Activated T-cell treated with anti-CD3 and anti-CD28 coated beads, Interleukin-2, amount 50 U/mL, for 72 hours (primary cell): ENCODE results near the gene LDB1. TPM values are rescaled to one million over a fixed set of nuclear protein-coding genes. Genes with fewer than 3 reads are reported as not detected.

Source experiments
- ATAC-seq, 2 donors: fragments of 150-1000 bp; cut with Tn5 transposase; replicated peaks in 1 of 2; 2 replicates each; pipeline ENCODE4 v1.10.0; 2021; ENCODE audit warnings: moderate library complexity in 2 of 2, mild to moderate bottlenecking in 1 of 2
- DNase-seq, 2 donors: peaks; one replicate each; pipeline ENCODE4 v3.0.0; 2021 to 2022; ENCODE audit warnings: mixed read lengths in 1 of 2
- H3K27ac Mint-ChIP-seq: one replicate; pipeline ENCODE4 v1.8.0; 2022; ENCODE audit warnings: mild to moderate bottlenecking, moderate library complexity, mixed read lengths
- H3K27me3 Mint-ChIP-seq: one replicate; pipeline ENCODE4 v1.8.0; 2022; ENCODE audit warnings: low read depth, mixed read lengths
- H3K36me3 Mint-ChIP-seq, 2 donors: one replicate each; pipeline ENCODE4 v1.8.0; 2022; ENCODE audit warnings: mixed read lengths in 2 of 2, mild to moderate bottlenecking in 1 of 2; ENCODE audit not compliant: insufficient read depth in 2 of 2
- H3K4me1 Mint-ChIP-seq: one replicate; pipeline ENCODE4 v1.8.0; 2022; ENCODE audit warnings: low read depth, mixed read lengths
- H3K4me3 Mint-ChIP-seq, 2 donors: one replicate each; pipeline ENCODE4 v1.8.0; 2022; ENCODE audit warnings: mild to moderate bottlenecking in 2 of 2, mixed read lengths in 2 of 2, moderate library complexity in 2 of 2
- H3K9me3 Mint-ChIP-seq, 2 donors: one replicate each; pipeline ENCODE4 v1.8.0; 2022; ENCODE audit warnings: mixed read lengths in 2 of 2
- total RNA-seq, 2 donors: library from RNA; stranded (reverse); gene quantifications; one replicate each; pipeline ENCODE4 v1.2.3, GENCODE V29; 2022

LDB1 gene
- total RNA-seq, 2 donors from 2014 or later, result 65.1 to 71.2 TPM

- H3K36me3 Mint-ChIP-seq, result peaks cover 4 to 12% of the 10 kb centered on the region in 2 donors
- H3K4me3 Mint-ChIP-seq, result peak overlapping the region; percentile 82 to 97
Measured at GRCh38 chr10:102131286-102132170, 11.4 kb upstream of the LDB1 start.

GRCh38 chr10:102123223-102123622, 3.1 kb upstream of the LDB1 start:
- peaks cover 0 to 1% of the 10 kb centered on the region in 2 donors for H3K36me3 Mint-ChIP-seq
- no peaks in the 10 kb centered on the region for H3K27me3 Mint-ChIP-seq
- H3K4me1 Mint-ChIP-seq, result peaks cover 25% of the 10 kb centered on the region
- no peaks in the 10 kb centered on the region for H3K9me3 Mint-ChIP-seq
- ATAC-seq (no peak), DNase-seq (no peak)
- no peak overlapping the region for H3K4me3 Mint-ChIP-seq
- H3K27ac Mint-ChIP-seq, result no peak overlapping the region

More at GRCh38 chr10:102131286-102132170, 11.4 kb upstream of the LDB1 start:
- Mint-ChIP-seq H3K4me1 (peaks cover 30% of the 10 kb centered on the region), H3K27me3 (no peaks in the 10 kb centered on the region), H3K9me3 (no peaks in the 10 kb centered on the region), H3K27ac (peak overlapping the region; percentile 86)
- ATAC-seq (no peak), DNase-seq (no peak)

GRCh38 chr10:102122450-102122849, 2.3 kb upstream of the LDB1 start:
- no peak for DNase-seq
- no peak overlapping the region for H3K27ac Mint-ChIP-seq
- H3K9me3 Mint-ChIP-seq, result no peaks in the 10 kb centered on the region
- H3K27me3 Mint-ChIP-seq, result no peaks in the 10 kb centered on the region
- peaks cover 0 to 1% of the 10 kb centered on the region in 2 donors for H3K36me3 Mint-ChIP-seq
- peak overlapping the region in 1 of 2 donors; percentile 3 for H3K4me3 Mint-ChIP-seq
- no peak for ATAC-seq
- peaks cover 33% of the 10 kb centered on the region for H3K4me1 Mint-ChIP-seq

GRCh38 chr10:102121739-102122372, 1.7 kb upstream of the LDB1 start:
- no peaks in the 10 kb centered on the region for H3K9me3 Mint-ChIP-seq
- peak overlapping the region; percentile 96 for H3K4me3 Mint-ChIP-seq
- peaks cover 0 to 1% of the 10 kb centered on the region in 2 donors for H3K36me3 Mint-ChIP-seq

GRCh38 chr10:102120991-102121738, 997 bp upstream of the LDB1 start:
- H3K27ac Mint-ChIP-seq, result peak overlapping the region; percentile 90
- no peak for ATAC-seq
- H3K27me3 Mint-ChIP-seq, result no peaks in the 10 kb centered on the region
- peak overlapping the region; percentile 96 for H3K4me3 Mint-ChIP-seq
- no peaks in the 10 kb centered on the region for H3K9me3 Mint-ChIP-seq
- H3K36me3 Mint-ChIP-seq, result peaks cover 0 to 1% of the 10 kb centered on the region in 2 donors
- peaks cover 46% of the 10 kb centered on the region for H3K4me1 Mint-ChIP-seq
- DNase-seq, result peak in 1 of 2 donors; percentile 22

More at GRCh38 chr10:102121739-102122372, 1.7 kb upstream of the LDB1 start:
- no peak overlapping the region for H3K27ac Mint-ChIP-seq
- no peak for DNase-seq
- peaks cover 39% of the 10 kb centered on the region for H3K4me1 Mint-ChIP-seq
- ATAC-seq, result no peak
- no peaks in the 10 kb centered on the region for H3K27me3 Mint-ChIP-seq

- Mint-ChIP-seq H3K27ac (peak overlapping the region; percentile 66), H3K4me1 (peaks cover 61% of the 10 kb centered on the region), H3K27me3 (no peaks in the 10 kb centered on the region), H3K4me3 (peak overlapping the region; percentile 96), H3K9me3 (no peaks in the 10 kb centered on the region), H3K36me3 (peaks cover 0 to 1% of the 10 kb centered on the region in 2 donors)
- DNase-seq (peak; percentile 63 to 65), ATAC-seq (peak; percentile 17 to 19)
Measured at GRCh38 chr10:102119417-102120141, 589 bp downstream of the LDB1 start.

- Mint-ChIP-seq H3K27me3 (no peaks in the 10 kb centered on the region), H3K4me1 (peaks cover 62% of the 10 kb centered on the region), H3K9me3 (no peaks in the 10 kb centered on the region), H3K36me3 (peaks cover 0 to 1% of the 10 kb centered on the region in 2 donors), H3K27ac (peak overlapping the region; percentile 24), H3K4me3 (peak overlapping the region; percentile 96)
- ATAC-seq (no peak), DNase-seq (no peak)
Measured at GRCh38 chr10:102118867-102119266, 1.3 kb downstream of the LDB1 start.

- peaks cover 0 to 1% of the 10 kb centered on the region in 2 donors for H3K36me3 Mint-ChIP-seq
- DNase-seq, result peak; percentile 70 to 77
- H3K9me3 Mint-ChIP-seq, result no peaks in the 10 kb centered on the region
- peak overlapping the region; percentile 24 for H3K27ac Mint-ChIP-seq
- H3K4me3 Mint-ChIP-seq, result peak overlapping the region; percentile 96
- no peaks in the 10 kb centered on the region for H3K27me3 Mint-ChIP-seq
- peaks cover 69% of the 10 kb centered on the region for H3K4me1 Mint-ChIP-seq
- ATAC-seq, result peak; percentile 51 to 62
Measured at GRCh38 chr10:102117391-102118159, 2.6 kb downstream of the LDB1 start.

- Mint-ChIP-seq H3K27me3 (no peaks in the 10 kb centered on the region), H3K4me3 (peak overlapping the region; percentile 74 to 96), H3K4me1 (peaks cover 72% of the 10 kb centered on the region), H3K27ac (peak overlapping the region; percentile 54), H3K9me3 (no peaks in the 10 kb centered on the region), H3K36me3 (peaks cover 0 to 1% of the 10 kb centered on the region in 2 donors)
- ATAC-seq (no peak), DNase-seq (no peak)
Measured at GRCh38 chr10:102116656-102117055, 3.5 kb downstream of the LDB1 start.

- Mint-ChIP-seq H3K36me3 (no peaks in the 10 kb centered on the region), H3K4me3 (peak overlapping the region; percentile 74 to 96), H3K27ac (peak overlapping the region; percentile 54), H3K27me3 (no peaks in the 10 kb centered on the region), H3K9me3 (no peaks in the 10 kb centered on the region), H3K4me1 (peaks cover 64% of the 10 kb centered on the region)
- DNase-seq, result no peak
- ATAC-seq, result no peak
Measured at GRCh38 chr10:102115775-102116174, 4.4 kb downstream of the LDB1 start.

GRCh38 chr10:102114861-102115618, 5.1 kb downstream of the LDB1 start:
- H3K27me3 Mint-ChIP-seq, result no peaks in the 10 kb centered on the region
- H3K36me3 Mint-ChIP-seq, result peaks cover 0 to 6% of the 10 kb centered on the region in 2 donors
- peak overlapping the region; percentile 54 for H3K27ac Mint-ChIP-seq
- peak overlapping the region; percentile 74 to 96 for H3K4me3 Mint-ChIP-seq
- ATAC-seq (peak; percentile 71 to 75), DNase-seq (peak; percentile 85 to 86)
- H3K4me1 Mint-ChIP-seq, result peaks cover 64% of the 10 kb centered on the region
- no peaks in the 10 kb centered on the region for H3K9me3 Mint-ChIP-seq
